CD4-positive, alpha-beta T cell treated with Interleukin-6 at 100 ng/mL for 8 hours (primary cell): ENCODE data around the gene PDLIM7.
A peak's percentile ranks its signal among the peaks of the same experiment; 100 is the strongest.

Experiments used
- DNase-seq: peaks from one replicate; pipeline ENCODE4 v3.0.0-alpha.2; 2020; ENCODE audit warnings: mixed read lengths, low spot score

Gene PDLIM7

DNA sequence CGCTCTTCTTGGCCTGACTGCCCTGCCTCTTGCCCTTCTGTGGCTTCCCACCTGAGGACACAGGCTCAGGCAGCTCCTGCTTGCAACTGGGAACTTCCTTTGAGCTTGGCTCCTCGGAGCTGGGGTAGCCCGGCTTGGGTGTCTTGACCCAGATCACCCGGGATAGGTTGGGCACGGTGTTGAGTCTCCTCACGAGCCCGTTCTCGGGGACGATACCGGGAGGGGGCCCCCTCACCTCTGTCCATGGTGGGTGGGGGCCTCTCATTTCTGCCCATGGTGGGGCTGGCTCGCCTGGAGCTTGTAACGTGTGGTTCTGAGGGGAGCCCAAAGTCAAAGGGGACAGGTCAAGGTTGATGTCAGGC, 27.1 kb upstream of the PDLIM7 start:
- DNase-seq = no peak

DNA sequence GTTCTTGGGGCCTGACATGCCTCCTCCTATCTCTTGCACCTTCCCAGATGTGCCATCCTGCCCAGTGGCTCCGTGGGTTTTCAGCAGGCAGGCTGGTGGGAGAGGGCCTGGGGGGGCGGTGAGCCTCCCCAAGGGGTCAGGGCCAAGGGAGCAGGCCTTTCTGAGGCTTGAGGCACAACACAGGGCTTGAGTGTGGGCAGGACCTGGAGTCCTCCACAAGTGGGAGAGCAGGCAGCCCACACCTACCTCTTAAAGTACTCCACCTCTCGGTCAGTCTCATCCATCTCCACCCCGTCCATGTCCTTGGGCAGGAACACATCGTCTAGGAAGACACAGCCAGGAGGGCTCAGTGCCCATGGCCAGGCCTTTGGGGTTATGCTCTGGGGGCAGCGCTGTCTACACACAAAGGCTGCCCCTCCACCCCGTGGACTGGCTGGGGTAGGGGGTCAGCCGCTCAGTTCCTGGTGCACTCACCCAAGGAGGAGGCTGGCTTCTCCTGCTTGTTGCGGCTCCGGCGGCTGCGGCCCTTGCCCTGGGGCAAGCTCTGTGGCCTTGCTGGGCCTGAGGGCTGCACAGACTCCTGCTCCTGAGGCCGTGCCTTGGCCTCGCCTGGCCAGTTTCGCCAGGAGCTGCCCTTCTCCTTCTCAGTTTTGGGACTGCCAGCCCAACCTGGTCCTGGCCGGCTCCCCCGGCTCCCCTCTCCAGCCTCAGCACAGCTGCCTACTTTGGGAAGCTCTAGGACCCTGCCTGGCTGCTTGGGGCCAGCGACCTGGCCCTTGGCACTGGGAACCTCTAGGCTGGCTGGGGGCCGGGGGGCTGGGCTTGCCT, 26.5 kb upstream of the PDLIM7 start:
- DNase-seq = no peak

DNA sequence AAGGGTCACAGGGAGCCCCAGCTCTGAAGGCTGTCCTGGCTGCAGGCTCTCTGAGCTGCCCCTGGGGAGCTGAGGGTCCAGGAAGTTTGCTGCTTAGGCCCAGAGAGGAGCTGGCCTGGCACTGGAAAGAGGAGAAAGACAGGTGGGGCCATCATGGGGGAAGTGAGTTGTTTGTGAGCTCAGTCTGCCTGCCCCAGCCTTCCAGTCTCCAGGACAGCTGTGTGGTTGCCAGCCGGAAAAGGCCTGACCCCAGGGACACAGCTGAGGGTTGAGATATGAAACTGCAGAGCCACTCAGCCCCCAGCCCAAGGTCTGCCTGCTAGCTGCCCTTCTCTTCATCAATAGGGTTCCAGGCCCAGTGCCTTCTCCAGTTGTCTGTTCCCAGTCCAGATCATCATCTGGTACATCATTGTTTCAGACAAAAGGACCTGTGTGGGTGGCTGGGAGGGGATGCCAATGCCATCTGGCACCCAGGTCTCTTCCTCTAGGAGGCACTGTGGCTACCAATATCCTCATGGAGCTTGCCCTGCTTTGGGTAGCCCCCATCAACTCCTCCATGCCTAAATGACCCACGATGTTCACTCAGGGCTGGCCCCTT, 23.6 kb upstream of the PDLIM7 start:
- DNase-seq = no peak

DNA sequence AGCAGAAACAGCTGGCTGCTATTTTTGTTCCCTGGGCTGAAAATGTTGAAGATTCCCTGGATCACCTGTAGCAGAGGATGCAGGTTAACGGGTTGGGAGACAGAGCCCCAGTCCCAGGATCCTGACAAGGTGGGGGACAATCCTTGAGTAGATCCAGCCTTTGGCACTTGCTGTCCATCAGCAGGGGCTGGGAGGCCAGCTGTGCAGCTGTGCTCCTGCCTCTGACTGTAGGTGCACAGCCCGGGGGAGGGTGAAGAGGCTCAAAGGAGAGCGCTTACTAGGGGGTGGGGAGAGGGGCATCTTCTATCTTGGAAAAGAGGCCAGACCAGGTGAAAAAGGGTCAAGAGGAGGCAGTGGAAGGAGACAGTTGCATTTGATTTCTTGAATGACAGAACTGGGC, 22.9 kb upstream of the PDLIM7 start:
- DNase-seq = no peak

DNA sequence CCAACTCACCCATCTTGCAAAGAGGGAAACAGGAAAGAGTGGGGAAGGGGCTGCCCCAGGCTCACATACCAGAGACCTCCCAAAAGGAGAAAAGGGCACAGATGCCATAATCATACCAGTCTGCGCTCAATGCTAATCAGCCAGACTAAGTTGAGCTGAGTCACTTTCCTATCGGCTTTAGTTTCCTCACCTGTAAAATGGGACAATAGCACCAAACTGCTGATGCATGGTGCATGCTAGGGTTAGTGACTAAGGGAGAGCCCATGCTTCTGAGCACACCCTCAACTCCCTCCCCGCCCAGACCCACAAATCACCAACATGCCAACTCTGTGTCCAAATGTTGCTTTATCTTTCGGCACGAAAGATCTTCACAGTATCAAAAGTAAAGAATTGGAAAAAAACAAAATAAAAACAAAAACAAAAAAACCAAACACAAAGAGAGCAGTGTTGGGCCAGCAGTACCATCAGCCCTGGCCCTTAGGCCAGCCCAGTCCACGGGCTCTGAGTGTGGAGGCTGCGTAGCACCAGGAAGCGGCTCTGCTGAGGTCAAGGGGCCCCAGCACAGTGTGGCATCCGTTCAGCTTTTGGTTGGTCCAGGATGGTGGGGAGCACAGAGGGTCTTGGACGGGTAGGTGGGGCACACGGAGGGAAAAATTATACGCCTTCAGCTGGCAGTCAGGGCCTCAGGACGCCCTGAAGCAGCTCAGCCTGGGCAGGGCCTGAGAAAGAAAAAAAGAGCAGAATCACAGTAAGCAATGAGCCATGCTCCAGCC, 22.2 kb upstream of the PDLIM7 start:
- no peak for DNase-seq

DNA sequence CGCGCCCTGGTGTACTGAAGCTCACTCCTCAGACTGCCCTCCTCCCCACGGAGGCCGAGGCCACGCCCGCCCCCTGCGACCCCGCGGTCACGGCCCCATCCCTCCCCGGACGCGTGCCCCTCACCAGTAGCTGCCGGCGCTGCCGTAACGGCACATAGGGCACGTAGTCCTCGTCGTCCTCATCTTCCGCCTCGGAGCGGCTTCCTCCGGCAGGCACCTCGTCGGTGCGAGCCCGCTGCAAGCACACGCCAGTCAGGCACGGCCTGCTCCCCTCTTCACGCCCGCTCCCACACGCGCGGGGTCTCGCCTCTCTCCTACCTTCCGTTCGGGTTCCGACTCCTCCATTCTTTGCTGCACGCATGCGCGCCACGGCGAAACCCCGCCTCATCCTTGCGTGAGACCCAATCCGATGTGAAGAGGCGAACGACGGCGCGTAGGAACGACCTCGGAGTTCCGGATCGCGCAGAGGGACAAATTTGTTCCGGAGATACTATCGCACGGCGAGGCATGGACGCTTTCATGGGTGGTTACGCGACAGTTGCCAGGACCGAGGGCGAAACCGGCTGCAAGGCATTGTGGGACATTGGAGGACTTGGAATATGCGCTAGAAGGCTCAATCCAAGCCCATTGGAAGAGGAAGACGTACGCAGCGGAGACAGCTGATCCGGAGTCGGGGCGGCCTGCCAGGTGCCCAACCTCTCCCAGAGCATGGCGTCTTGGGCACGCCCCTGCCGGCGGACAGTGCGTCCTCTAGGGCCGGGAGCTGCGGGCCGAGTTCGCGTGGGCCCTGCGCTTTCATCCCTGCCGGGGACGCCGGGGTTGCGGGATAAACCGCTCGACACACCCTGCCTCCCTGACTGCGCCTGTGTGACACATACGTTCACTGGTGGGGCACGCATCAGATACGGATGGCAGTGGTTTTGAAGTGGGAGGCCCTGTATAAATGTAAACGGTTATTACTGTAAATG, 19.5 kb upstream of the PDLIM7 start, which contains the start of gene DDX41:
DDX41 (minus strand) TSS at position 361 of the 968 bp plus-strand sequence; CDS start at position 345, 16 bp downstream.
- peak; percentile 95 for DNase-seq

DNA sequence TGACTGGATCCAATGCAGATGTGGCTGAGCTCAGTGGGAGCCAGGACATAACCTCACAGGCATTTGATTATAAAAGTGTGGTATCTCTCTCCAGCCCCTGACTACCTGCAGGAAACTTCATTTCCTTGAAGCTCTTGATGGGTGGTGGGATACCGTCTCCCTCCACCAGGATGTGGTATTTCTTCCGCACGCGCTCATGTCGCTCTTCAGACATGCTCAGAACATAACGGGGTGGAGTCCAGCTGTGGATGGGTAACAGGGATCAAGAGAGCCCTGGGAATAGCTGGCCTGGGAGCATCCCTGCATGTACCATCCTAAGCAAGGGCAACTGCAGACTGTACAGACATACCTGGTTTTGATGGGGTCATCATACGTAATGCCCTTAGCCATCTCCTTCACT, 18.2 kb upstream of the PDLIM7 start:
- DNase-seq = no peak

DNA sequence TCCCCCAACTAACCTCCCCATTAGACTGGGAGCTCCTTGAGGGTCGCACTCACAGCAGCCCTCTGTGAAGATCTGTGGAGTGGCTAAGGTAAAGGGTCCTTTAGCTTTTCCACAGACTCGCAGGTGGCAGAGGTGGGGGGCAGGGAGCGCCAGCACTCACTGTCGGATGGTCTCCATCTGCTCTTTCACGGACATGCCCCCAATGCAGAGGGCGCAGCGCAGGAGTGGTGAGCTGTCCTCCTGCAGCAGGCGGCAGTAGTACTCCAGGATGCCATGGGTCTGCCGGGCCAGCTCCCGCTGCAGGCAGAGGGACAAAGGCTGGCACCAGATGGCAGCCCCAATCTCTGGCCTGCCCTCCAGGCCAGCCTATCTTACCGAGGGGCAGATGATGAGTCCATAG, 17.1 kb upstream of the PDLIM7 start:
- no peak for DNase-seq

DNA sequence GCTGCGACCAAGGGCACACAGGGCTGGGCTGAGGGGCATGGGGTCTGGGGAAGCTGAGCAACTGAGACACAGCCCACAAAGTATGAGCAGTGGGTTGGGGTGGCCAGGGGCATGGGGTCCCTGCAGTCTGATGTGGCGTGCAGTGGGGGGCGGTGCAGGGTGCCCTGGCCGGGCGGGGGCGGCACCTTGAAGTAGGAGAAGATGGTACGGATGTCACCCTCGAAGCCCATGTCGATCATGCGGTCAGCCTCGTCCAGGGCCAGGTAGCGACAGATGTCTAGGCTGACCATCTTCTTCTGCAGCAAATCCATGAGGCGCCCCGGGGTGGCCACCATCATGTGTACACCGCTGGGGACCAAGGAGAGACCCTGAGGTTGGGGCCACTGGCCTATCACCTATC, 16.1 kb upstream of the PDLIM7 start:
- DNase-seq = no peak

DNA sequence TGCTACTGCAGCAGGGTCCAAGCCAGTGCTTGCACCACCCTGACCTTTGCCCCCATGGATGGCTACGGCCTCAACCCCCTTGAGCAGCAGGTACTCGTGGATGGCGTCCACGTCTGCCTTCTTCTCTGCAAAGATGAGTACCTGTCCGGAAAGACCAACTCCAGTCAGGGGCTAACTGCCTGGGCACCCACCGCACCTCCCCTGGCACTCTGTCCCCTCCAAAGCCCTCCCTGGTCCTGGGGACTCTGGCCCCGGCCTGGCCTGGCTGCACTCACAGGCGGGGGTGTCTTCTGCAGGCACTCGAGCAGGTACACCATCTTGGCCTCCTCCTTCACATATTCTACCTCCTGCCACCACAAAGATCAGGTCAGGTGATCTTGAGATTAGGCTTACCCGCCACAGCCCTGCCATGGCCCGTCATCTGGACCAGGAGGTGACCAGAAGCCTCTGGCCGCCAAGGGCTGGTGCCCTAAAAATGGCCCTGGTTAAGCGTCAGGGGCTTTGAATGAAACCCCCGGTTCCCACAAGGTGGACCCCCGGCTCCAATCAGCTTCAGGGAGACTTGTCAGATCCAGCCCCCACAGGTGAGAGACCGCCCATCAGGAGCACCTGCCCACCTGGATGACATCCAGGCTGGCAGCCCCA, 15.5 kb upstream of the PDLIM7 start:
- DNase-seq = no peak

DNA sequence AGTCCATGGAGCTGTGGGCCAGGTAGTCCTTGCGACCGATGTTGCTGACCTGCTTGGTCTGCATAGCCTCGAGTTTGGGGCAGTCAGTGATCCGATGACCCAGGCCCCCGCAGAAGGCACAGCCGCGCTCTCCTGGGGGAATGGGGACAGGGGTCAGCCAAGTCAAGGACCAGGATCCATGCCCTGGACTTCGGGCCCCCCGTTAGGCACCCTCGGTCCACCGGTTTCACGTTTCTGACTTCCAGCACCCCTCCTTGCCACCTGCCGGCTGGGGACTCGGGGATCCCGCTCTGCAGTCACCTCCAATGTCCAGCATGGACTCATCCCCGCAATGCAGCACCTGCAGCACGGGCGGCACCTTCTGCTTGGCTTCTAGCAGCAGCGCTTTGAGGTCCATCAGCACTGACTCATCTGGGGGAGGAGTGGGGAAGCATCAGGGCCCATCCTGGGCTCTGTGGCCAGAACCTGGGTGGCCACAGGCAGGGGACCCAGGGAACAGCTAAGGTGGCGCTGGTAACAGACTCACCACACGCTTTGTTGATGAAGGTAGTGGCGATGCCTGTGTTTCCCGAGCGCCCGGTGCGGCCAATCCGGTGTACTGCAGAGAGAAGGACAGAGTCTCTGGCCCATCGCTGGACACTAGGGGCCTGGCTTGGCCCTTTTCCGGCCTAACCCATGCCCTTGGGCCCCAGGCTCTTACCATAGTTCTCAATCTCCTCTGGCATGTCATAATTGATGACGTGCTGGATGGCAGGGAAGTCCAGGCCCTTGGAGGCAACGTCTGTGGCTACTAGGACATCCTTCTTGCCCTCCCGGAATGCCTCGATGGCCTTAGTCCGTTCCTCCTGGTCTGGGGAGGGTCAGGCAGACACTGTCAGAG, 14.6 kb upstream of the PDLIM7 start:
- no peak for DNase-seq

DNA sequence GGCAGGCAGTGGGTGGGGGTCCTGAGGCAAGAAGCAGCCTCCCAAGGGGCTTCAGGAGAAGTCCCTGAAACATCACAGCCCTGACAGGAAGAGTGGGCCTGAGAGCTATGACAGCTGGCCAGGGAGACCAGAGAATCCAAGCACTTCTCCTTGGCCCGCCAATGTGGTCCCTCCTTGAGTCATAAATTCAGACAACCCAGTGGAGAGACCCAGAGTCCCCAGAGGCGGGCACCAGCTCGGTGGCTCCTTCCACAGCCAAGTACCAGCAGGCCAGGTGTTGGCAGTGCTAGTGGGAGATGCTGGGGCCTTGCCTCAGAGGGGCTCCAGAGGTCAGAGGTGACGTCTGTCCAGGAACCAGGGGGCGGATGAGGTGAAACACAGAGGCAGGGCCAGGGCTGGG, 13.8 kb upstream of the PDLIM7 start:
- no peak for DNase-seq

DNA sequence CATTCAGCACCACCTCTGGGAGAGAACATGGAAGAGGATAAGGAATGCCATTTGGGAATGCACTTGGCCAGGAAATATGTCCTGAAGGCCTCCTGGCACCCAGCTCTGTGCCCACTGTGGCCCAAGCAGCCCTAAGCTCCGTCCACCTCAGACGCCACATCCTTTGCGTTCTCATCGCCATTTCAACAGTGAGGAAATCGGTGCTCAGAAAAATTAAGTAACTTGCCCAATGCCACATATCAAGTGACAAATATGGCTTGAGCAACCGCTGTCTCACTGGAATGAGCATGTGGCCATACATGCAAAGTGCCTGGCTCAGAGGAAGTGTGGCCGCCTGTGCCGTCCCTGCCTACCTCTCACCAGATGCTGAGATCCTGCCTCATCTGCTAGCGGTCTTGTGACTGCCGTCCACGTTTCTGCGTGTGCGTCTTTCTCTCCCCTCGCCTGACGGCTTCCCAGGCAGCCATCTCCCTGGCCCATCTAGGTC, 13.2 kb upstream of the PDLIM7 start:
- DNase-seq = no peak

DNA sequence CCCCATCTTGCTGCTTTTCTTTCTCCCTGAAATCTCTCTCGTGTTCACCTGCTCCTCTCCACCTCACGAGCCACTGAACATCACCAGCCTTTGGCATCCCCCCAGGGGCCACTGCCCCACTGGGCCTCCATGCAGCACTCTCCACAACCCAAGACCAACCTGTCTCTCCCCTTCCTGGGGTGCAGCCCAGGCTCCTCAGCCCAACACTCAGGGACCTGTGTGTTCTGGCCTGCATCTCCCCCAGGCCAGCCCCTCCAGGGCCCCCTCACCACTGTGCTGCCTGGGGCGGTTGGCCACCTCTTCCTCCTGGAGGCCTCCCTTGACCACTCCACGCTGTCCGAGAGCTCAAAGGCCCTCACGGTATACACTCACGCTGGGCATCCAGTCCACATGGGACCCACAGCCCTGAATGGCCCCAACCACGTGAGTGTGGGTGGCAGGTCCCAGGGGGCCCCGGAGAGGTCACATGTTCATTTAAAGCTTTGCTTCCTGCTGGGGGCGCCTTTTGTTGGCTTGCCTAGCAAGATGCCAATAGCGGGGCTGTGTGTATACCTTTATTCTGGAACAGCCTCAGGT, 12.7 kb upstream of the PDLIM7 start:
- no peak for DNase-seq

DNA sequence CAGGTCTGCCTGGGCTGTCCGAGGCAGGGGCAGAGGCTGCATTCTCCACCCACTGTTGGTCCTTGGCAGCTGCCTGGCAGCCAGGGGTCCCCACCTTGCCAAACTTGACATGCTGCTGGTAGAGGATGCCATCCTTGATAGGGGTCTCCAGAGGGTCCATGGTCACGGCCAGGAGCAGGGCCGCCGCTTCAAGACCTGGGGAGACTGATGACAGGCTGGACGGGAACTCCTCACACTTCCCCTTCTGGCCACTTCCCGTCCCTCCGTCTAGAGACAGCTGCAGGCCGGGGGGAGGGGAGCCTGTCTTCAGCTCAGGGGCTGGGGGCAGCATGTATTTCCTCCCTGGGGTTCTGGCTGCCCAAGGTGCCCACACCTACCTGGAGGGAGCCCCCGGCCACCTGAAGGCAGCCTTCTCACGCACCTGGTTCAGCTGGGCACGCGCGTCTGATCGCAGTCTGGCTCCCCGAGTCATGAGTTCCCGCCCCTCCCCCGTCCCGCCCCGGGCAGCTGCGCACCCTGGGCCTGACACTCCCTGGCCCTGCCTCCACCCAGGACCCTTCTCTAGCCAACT, 12.1 kb upstream of the PDLIM7 start, which contains the start of gene DOK3:
DOK3 (minus strand) TSS at position 446 of the 571 bp plus-strand sequence; CDS start at position 160, 286 bp downstream.
- DNase-seq = no peak

DNA sequence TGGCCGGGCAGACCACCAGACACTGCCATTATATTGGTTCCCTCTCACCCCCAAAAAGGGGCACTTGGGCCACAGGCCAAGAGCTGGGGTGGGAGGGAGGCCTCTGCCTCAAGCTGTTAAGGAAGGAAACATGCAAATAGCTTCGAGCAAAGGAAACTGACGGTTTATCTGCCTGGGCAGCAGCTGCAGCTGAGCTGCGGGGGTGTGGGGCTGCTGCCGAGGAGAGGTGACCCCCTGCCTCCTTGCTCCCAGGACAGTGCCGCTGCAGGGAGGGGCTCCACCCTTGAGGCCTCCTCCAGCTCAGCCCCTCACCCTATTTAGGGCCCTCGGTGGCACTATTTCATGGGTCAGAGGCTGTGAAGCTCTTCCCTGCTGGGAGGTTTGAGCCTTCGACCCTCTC, 11.4 kb upstream of the PDLIM7 start:
- DNase-seq = no peak

DNA sequence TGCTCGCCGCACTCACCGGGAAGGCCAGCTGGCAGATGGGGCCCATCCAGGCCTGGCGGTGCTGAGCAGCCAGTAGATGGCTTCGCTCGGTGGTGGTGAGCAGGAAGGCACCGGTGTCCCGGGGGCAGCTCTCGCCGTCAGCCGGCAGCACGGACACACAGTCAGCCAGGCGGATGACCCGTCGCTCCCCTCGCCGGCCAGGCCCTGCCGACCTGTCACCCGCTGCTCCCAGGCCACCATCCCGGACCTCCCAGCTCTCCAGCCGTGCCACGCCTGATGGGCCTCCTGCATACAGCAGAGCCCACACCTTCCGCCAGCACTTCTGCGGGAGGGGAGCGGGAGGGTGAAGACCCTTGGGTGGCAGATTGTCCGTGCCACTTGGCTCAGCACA, 10.8 kb upstream of the PDLIM7 start:
- no peak for DNase-seq

DNA sequence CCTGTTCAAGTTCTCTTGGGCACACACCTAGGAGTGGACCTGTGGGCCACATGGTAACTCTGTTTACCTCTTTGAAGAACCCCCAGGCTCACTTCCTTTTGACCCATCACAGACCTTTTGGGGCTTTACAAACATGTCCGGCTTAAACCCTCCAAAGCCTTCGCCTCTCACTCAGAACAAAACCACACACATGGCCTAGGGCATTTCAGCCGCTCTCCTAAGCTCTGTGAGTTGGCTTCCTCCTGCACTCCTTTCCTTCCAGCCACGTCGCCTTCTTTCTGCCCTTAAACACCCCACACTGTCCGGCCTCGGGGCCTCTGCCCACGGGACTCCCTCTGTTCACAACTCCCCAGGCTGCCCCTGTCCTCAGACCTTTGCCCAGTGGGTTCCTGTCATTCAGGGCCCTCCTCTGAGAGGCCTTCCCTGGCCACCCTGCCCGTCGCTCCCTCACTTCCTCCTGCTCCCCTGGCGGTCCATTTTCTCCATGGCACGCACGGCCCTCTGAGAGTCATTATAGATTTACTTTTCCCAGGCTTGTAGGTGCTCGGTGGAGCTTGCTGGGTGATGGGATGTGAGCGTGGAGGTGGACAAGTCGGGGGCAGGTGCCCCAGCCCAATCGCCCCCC, 10.3 kb upstream of the PDLIM7 start:
- DNase-seq = no peak

DNA sequence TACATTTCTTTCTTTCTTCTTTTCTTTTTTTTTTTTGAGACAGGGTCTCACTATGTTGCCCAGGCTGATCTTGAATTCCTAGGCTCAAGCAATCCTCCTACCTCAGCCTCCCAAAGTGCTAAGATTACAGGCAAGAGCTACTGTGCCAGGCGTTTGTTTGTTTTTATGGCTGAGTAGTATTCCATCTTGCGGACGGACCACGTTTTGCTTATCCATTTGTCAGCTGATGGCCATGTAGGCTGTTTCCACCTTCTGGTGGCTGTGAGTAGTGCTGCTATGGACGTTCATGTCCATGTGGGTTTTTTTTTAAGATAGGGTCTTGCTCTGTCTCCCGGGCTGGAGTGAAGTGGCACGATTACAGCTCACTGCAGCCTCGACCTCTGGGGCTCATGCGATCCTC, 9.8 kb upstream of the PDLIM7 start:
- DNase-seq = no peak
